GM18498 (cell line): Measurements from ENCODE around the gene LILRB1.
"Not testable (repeated sequence)": the region's sequence is repeated elsewhere in the genome, so short reads cannot be mapped to it uniquely, and the experiment has no call there.

ENCODE experiments used
- ATAC-seq: cut with Tn5 transposase; IDR thresholded peaks from one replicate; pipeline ENCODE4 v1.9.1; 2021; ENCODE audit warnings: mild to moderate bottlenecking, moderate library complexity; ENCODE audit not compliant: unreplicated experiment

Gene LILRB1

DNA sequence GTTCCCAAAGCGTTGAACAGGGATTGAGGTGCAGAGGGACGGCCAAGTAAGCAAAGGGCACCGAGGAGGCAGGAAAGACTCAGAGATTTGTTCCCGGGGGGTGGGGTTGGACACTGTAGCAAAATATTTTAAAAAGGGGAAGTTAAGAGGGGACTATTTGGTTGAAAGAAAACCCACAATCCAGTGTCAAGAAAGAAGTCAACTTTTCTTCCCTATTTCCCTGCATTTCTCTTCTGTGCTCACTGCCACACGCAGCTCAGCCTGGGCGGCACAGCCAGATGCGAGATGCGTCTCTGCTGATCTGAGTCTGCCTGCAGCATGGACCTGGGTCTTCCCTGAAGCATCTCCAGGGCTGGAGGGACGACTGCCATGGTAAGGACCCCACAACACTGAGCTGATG, at the start of gene LILRB1:
LILRB1 (plus strand) TSS at position 223 of the 400 bp plus-strand sequence. CDS start 590 bp downstream, outside the sequence.
- ATAC-seq, result not testable (repeated sequence)

DNA sequence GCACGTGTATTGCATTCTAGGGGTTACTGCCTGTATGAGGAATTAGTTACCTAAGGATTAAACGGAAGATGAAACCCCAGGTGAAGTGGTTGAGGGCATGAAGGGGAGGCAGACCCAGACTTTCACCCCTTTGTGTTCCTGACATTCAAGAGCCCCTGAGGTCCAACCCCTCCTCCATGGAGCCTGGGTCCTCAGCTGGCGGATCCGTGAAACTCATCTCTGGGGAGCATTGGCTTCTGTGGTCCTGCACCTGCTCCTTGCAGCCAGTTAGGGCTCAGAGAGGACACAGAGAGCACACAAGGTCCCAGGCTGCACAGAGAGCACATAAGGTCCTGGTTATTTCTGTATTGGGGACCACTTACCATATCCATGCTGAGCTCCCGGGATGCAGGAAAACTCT, 43.9 kb upstream of the LILRB1 start:
- no peak for ATAC-seq

DNA sequence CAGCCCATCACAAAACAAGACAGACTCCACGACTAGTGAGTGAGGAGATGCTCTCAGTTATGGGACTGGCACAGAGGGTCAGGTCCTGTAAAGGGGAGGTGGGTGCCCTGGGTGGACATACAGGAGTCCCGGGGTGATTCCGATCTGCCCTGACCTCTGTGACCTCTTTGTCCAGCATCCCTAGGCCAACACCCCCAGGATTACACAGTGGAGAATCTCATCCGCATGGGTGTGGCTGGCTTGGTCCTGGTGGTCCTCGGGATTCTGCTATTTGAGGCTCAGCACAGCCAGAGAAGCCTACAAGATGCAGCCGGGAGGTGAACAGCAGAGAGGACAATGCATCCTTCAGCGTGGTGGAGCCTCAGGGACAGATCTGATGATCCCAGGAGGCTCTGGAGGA, 43.3 kb upstream of the LILRB1 start:
- no peak for ATAC-seq

DNA sequence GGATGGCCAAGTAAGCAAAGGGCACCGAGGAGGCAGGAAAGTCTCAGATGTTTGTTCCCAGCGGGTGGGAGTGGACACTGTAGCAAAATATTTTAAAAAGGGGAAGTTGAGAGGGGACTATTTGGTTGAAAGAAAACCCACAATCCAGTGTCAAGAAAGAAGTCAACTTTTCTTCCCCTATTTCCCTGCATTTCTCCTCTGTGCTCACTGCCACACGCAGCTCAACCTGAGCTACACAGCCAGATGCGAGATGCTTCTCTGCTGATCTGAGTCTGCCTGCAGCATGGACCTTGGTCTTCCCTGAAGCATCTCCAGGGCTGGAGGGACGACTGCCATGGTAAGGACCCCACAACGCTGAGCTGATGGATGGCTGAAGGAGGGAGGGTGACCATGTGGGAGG, 36.8 kb upstream of the LILRB1 start, which contains the start of gene LILRA1:
LILRA1 (plus strand) TSS at position 188 of the 400 bp plus-strand sequence. CDS start 613 bp downstream, outside the sequence.
- not testable (repeated sequence) for ATAC-seq

DNA sequence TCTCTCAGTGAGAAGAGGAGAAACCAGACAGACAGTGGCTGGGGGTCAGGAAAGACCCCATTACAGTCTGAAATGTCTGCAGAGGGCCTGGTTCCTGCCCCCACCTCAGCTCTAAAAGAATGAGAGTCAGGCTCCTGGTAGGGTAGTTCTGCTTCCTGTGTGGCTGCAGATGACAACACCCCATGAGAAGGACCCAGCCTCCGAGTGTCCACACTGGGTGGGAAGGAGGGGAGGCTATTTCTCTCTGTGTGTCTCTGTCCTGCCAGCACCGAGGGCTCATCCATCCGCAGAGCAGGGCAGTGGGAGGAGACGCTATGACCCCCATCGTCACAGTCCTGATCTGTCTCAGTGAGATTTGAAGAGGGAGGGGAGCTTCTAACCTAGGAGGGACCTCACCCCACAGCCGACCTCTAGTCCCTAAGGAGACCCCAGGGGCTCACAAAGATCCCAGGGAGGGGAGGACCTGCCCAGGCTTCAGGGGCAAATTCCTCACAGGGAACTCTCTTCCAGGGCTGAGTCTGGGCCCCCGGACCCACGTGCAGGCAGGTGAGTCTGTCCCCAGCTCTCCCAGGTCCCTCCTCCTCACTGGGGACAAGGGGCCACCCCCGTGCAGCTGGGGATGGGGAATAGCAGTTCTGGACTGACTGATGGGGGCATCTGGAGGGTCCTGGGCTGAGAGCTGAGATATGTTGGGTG, 36.2 kb upstream of the LILRB1 start:
- not testable (repeated sequence) for ATAC-seq

DNA sequence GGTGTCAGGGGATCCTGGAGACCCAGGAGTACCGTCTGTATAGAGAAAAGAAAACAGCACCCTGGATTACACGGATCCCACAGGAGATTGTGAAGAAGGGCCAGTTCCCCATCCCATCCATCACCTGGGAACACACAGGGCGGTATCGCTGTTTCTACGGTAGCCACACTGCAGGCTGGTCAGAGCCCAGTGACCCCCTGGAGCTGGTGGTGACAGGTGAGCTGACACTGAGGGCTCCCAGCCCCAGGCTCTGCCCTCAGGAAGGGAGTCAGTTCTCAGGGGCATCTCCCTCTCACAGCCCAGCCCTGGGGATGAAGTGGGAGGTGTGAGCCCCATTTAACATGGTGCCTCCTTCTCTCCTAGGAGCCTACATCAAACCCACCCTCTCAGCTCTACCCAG, 35.5 kb upstream of the LILRB1 start:
- no peak for ATAC-seq

DNA sequence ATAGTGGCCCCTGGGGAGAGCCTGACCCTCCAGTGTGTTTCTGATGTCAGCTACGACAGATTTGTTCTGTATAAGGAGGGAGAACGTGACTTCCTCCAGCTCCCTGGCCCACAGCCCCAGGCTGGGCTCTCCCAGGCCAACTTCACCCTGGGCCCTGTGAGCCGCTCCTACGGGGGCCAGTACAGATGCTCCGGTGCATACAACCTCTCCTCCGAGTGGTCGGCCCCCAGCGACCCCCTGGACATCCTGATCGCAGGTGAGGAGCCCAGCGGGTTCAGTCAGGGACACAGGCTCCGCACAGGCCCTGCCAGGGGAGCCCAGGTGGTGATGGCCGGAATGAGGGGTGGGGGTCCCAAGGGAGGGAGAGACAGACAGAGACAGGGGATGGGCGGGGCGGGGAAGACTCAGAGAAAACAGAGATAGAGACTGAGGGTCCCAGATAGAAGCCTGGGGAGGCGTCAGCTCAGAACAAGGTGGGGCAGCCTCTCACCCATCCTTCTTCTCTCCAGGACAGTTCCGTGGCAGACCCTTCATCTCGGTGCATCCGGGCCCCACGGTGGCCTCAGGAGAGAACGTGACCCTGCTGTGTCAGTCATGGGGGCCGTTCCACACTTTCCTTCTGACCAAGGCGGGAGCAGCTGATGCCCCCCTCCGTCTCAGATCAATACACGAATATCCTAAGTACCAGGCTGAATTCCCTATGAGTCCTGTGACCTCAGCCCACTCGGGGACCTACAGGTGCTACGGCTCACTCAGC, 34.4 kb upstream of the LILRB1 start:
- not testable (repeated sequence) for ATAC-seq

DNA sequence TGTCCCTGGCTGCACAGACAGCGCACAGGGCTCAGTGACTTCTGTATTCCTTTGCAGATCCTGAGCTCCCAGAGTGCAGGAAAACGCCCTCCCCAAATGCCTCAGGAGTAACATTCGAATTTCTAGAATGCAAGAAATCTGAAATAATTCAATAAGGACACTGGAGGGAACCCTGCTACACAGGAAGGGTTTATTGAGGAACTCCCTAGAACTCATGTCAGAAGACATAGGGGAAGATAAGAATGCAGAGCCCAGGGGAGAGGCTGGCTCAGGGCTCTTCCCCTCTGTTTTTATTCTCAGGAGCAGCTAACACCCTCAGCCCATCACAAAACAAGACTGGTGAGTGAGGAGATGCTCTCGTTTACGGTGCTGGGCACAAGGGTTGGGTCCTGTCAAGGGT, 30.1 kb upstream of the LILRB1 start:
- ATAC-seq, result no peak

DNA sequence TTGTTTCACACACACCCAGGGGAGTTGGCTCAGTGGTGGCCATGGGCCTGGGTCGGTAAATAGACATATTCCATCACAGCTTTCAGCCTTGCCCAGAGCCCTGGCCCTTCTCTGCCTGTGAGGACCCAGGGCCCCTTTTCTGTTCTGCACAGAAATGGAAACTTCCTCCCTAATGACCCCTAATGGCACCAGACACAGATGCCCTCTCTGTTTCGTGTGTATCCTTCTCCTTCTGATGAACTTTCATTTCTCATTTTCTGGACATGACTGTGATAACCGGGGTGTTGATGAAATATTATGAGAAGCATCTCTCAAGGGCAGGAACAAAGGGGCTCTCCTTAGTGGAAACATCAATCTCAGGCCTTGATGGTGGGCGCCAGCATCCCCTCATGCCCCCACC, 24.1 kb upstream of the LILRB1 start:
- no peak for ATAC-seq

DNA sequence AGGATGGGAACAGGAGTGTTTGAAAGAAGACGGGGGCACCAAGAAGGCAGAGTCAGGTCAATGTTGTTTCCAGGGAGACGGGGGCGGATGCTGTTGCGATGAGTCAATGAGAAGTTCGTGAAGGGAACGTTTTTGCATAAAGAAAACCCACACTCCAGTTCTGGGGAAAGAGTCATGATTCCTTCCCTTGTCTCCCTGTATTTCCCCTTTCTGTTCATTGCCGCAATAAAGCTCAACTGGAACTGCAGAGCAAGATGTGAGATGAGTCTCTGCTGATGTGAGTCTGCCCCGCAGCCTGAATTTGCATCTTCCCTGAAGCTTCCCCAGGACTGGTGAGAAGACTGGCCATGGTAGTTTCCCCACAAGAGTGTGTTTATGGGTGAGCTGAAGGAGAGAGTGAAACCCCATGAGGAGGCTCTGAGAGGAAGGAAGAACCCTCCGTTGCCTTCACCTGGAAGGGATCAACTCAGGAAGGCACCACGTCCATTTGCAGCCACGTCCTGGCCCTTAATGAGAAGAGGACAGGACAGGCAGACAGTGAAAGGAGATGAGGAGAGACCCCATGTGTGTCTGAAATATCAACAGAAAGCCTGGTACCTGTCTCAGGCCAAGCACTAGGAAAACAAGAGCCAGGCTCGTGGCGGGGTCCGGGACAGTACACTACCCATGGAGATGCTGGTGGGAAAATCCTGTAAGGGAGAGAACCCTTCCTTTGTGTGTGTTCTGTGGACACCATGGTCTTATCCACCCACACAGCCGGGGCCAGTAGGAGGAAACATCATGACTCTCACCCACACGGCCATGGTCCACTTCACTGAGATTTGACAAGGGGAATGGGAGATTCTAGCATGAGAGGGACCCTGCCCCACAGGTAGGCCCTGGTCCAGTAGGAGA, 23.1 kb upstream of the LILRB1 start:
- ATAC-seq, result peak; percentile 49

DNA sequence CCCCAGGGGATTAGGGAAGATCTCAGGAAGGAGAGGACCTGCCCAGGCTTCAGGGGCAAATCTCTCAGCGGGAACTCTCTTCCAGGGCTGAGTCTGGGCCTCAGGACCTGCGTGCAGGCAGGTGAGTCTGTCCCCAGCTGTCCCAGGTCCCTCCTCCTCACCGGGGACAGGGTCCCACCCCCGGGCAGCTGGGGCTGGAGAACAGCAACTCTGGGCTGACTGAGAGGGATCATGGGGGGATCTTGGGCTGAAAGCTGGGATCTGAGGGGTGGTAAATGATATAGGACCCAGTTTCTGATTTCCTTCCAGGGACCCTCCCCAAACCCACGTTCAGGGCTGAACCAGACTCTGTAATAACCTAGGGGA, 22.5 kb upstream of the LILRB1 start:
- ATAC-seq, result no peak

DNA sequence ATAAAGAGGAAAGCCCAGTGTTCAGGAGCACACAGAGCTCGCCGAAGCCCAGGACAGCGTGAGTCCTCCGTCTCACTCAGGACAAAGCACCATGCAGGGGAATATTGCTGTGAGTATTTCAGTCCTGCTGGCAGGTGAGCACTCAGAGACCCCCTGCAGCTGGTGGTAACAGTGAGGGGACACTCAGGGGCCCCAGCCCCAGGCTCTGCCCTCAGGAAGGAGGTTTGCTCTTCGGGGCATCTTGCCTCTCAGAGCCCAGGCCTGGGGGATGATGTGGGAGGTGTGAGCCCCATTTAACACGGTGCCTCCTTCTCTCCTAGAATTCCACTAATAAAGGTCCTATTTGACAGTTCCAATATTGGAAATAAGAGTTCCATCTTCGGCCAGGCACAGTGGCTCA, 22.1 kb upstream of the LILRB1 start:
- ATAC-seq, result no peak

DNA sequence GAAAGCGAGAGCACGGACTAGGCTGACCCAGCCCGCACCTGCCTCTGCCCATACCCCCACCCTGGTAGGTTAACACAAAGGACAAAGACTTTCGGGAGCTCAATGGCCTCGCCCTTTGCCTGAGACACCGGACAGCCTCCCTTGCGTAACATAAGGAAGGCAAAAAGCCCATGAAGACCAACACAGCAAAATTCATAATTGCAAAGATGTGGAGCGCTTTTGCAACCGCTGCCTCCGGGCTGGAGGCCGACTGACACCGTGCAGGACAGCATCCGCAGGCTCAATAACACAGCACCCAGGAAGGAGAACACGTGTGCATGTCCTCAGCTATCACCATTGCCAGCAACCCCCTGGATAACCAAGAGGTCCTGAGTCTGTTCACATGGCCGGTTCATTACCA, 21.5 kb upstream of the LILRB1 start:
- ATAC-seq, result no peak

DNA sequence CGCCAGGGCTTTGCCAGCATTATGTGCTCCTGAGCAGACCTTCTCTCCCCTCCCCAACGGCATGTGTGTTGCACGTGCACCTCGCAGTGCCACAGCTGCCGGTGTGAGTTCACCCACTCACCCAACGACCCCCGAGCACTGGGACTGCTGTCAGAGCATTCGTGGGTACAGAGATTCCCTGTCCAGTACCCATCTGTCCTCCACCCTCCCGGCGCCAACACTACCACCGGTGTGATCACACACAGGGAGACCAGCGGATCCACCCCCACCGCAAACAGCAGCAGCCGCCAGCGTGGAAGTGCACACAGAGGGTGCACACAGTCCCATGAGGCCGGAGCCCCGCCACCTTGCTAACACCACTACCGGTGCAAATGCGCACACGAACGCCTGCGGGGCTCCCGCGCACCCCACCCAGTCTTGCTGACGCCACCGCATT, 20.9 kb upstream of the LILRB1 start:
- ATAC-seq, result no peak

DNA sequence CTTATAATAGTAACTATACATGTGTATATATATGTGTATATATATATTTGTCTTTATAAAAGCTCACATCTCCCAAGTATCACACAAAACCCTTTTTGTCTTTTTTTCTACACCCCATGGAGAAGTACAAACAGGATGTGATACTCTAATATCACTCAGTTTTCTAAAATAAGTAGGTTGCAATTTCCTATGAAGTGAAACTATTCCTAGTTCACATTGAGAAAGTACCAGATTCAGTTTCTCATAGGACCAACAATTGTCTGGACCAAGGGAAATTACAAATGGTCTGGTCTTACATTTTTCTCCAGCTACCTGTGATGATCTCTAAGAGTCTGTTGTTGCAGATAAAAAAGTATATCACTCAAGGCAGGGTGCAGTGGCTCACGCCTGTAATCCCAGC, 17.9 kb upstream of the LILRB1 start:
- no peak for ATAC-seq

DNA sequence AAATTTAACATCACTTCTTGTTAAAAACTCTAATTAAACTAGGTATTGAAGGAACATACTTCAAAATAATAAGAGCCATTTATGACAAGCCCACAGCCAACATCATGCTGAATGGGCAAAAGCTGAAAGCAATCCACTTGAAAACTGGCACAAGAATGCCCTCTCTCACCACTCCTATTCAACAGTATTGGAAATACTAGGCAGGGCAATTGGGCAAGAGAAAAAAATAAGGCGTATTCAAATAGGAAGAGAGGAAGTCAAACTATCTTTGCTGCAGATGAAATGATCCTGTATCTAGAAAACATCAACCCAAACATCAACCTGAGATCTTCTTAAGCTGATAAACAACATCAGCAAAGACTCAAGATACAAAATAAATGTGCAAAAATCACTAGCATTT, 15.6 kb upstream of the LILRB1 start:
- no peak for ATAC-seq

DNA sequence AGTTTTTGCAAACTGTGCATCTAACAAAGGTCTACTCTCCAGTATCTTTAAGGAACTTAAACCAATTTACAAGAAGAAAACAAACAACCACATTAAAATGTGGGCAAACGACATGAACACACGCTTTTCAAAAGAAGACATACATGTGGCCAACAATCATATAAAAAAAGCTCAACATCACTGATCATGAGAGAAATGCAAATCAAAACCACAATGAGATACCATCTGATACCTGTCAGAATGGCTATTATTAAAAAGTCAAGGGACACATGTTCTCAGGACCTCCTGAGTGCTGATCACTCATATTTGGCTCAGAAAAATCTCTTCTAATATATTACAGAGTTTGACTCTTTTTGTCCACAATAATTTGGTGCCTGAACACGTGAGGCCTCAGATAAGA, 14.2 kb upstream of the LILRB1 start:
- ATAC-seq, result peak; percentile 26

DNA sequence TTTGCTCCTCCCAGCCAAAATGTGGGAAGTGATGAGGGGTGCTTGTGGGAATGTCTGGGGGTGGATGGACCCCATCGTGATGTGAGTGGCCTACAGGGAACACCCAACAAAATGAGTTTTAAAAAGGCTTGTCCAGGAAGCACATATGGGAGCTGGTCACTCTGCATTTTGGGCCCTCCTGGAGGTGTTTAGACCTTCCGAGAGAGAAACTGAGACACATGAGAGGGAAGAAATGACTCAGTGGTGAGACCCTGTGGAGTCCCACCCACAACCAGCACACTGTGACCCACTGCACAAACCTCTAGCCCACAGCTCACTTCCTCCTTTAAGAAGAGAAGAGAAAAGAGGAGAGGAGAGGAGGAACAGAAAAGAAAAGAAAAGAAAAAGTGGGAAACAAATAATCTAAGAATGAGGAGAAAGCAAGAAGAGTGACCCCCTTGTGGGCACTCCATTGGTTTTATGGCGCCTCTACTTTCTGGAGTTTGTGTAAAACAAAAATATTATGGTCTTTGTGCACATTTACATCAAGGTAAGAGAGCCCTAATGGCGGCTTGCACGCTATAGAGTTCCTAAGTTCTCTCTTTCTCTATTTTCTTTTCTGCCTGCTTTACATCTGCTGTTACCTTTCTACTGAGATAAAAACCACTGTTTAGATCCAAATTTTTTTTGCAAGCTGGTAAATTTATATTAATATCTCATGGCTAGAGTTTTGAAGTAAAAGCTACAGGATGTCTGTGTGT, 13.3 kb upstream of the LILRB1 start:
- peak; percentile 86 for ATAC-seq

DNA sequence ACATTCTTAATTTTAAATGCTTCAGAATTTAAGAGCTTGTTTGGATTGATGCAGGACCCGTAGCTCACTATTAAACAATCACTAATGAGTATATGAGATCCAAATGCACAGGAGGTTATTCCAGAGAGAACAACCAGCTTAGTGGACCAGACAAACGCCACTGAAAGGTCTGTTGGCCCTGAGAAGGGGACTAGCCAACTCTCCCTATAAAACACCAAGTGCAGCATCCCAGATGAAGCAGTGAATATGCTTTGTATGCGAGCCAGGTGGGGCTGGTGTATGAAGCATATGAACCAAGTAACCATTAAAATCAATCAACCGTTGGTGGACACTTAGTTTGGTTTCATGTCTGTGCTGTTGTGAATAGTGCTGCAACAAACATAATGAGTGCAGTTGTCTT, 9.8 kb upstream of the LILRB1 start:
- ATAC-seq, result no peak

DNA sequence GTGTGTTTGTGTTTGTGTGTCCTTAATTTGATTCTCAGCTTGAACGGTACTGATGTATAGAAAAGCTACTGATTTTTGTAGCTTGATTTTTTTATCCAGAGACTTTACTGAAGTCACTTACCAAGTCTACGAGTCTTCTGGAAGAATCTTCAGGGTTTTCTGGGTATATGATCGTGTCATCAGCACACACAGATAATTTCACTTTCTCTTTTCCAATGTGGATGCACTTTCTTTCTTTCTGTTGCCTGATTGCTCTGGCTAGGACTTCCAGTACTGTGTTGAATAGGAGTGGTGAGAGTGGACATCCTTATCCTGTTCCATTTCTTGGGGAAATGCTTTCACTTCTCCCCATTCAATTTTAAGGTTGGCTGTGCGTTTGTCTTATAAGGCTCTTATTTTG, 7.9 kb upstream of the LILRB1 start:
- no peak for ATAC-seq

DNA sequence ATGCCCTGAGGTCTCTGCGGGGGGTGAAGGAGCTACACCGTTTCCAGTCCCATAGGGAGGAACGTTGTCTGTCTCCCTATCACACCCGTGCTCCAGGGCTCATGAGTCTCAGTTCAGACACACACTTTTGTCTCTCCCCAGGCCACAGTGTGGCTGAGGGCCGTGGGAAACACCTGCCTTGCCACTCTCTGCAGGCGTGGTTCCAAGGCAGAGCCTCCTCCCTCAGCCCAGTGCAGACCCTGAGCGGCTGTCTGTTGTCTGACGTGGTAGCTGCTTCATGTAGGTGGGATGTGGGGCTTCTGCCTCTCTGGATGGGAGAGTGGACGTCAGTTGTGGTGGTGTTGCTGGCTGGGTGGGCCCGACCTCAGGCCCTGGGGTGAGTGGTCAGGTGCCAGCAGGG, 6.0 kb upstream of the LILRB1 start:
- ATAC-seq, result peak; percentile 33
